Measurements from ENCODE around the gene LGALS12.

DNA sequence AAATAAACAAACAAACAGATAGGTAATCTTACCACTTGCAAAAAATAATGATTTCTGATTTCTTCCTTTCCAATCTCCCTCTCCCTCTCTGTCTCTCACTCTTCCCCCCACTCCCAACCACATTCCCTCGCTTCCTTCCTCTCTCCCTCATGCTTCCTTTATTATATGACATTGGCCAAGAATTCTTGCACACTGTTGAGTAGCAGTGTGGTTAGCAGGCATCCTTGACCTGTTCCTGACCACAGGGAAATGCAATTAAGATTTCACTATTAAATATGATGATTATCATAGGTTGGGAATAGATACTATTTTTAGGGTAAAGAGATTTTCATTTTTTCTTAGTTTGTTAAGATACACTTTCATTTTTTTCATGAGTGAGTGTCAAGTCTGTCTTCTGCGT lies 16.0 kb downstream of the LGALS12 start:
- TF ChIP-seq CTCF (IDR thresholded peaks at IDR 0.05) (no peak), POLR2A (IDR thresholded peaks at IDR 0.05) (no peak)
